Fibroblast of skin of back (primary cell): ENCODE data around the gene PWP2.
"Not testable (repeated sequence)": the region's sequence is repeated elsewhere in the genome, so short reads cannot be mapped to it uniquely, and the experiment has no call there.

Experiments used
- DNase-seq: peaks from one replicate; pipeline ENCODE4 v3.0.0-alpha.2; 2013

Gene PWP2

DNA sequence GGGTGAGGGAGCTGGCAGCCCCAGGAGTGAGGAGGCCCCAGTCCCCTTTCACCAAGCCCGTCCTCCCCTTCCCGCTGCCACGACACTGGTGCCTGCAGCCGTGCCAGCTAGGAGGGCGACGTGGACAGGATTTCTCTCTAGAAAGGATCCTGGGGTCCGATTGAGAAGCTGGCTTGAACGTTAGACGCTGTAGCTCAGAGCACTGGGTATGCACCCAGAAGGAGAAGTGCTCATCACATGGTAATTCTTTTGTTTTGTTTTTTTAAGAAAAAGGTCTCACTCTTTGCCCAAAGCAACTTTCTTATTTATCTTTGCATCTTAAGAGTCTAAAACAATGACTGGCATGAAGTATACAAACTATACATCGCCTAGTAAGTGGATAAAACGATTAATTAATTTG, 60.3 kb downstream of the PWP2 start:
- DNase-seq = not testable (repeated sequence)

- not testable (repeated sequence) for DNase-seq
These were observed 63.1 kb downstream of the PWP2 start for GRCh38 chr21:44170326-44170725.

GRCh38 chr21:44170863-44171262, 63.7 kb downstream of the PWP2 start:
- not testable (repeated sequence) for DNase-seq

- not testable (repeated sequence) for DNase-seq
These were observed 64.9 kb downstream of the PWP2 start for GRCh38 chr21:44171962-44172572.

GRCh38 chr21:44172741-44173140, 65.5 kb downstream of the PWP2 start:
- DNase-seq = not testable (repeated sequence)

- not testable (repeated sequence) for DNase-seq
These were observed 68.0 kb downstream of the PWP2 start for GRCh38 chr21:44175189-44175588.

- not testable (repeated sequence) for DNase-seq
These were observed 68.9 kb downstream of the PWP2 start for GRCh38 chr21:44176127-44176526.
